SIG-M5 (cell line): ENCODE results near the gene FOXR2.

Experiments
- DNase-seq: peaks from one replicate; lab custom pipeline; 2025; lab: John Stamatoyannopoulos, UW

Gene FOXR2, protein sequence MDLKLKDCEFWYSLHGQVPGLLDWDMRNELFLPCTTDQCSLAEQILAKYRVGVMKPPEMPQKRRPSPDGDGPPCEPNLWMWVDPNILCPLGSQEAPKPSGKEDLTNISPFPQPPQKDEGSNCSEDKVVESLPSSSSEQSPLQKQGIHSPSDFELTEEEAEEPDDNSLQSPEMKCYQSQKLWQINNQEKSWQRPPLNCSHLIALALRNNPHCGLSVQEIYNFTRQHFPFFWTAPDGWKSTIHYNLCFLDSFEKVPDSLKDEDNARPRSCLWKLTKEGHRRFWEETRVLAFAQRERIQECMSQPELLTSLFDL

DNA sequence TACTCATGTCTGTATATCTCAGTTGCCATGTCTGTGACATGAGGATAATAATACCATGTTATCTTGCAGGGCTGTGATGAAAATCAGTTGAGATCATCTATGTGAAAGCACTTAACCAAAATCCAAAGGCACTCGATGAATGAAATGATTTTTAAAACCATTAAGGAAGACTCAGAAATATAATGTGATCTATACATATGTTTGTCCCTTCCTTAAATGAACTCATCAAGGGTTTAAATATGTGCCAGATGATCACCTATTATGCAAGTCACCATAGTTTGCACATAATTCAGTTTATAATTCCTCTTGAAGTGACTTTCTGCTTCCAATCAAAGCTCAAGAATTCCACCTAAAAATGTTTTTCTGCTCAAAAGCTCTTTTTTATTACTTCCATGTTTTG lies at the start of gene FOXR2:
Gene FOXR2, plus strand, starts transcription at position 301 of the 400 bp plus-strand sequence. CDS start 312 bp downstream, outside the sequence.
- DNase-seq: no peak

DNA sequence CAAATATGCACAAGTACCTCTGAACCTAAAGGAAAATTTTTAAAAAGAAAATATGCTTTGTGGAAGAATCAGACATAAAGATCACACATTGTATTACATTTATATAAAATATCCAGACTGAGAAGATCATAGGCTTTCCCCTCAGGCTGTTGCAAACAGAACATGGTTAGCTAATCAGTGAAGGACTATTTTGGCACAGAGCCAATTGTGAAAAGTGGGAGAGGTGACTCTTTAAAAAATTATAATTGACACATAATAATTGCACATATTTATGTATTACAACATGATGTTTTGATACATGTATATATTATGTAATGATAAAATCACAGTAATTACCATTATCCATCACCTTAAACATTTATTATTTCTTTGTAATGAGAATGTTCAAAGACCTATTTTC lies 44.1 kb upstream of the FOXR2 start:
- no peak for DNase-seq

DNA sequence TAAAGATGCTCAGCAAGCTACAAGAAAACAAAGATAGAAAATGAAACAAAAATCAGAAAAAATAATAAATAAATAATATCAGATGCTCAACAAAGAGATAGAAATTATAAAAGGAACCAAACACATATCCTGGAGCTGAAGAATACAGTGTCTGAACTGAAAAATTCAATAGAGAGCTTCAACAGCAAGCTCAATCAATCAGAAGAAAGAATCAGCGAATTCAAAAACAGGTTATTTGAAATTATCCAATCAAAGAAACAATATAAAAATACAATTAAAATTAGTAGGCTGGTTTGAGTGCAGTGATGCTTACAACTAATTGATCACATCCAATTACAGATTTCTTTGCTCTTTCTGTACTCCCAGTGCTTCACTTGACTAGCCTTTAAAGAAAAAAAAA lies 40.8 kb upstream of the FOXR2 start:
- no peak for DNase-seq

DNA sequence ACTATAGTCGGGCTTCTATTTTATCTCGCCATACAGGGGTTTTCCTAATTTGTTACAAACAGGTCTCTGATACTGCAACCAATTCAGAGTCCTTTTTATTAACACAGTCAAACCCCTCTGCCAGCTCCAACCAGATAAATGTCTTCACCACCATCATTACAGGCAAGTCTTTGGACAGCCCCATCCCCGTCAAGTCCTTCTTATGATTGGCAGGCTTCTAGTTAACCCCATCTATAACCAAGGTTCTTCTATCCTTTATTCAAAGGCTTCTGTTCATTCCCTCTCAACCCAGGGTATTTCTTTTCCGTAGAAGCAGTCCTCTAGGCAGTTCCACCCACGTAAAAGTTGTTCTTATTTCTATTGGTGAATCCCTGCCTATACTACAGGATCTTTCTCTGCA lies 29.9 kb upstream of the FOXR2 start:
- DNase-seq: no peak

DNA sequence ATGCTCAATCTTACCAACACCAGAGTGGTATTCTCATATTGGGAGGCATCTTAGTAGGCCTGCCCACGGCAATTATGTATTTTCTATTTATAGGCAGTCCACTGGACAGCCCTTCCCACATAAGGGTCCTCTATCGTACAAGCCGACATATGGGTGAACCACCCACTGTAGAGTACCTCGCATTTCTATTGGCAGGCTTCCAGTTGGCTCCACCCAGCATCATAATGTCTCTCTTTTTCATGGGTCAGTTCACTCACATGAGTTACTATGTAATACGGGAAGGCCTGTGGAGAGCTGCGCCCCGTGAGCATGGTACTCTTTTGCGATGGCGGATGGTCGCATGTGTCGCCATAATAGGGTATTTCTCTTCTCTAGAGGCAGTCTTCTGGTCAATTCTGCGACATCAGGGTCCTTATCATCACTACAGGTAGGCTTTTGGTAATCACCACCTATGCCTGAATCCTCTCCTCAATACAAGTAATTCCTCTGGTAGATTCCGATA lies 29.4 kb upstream of the FOXR2 start:
- DNase-seq: no peak

DNA sequence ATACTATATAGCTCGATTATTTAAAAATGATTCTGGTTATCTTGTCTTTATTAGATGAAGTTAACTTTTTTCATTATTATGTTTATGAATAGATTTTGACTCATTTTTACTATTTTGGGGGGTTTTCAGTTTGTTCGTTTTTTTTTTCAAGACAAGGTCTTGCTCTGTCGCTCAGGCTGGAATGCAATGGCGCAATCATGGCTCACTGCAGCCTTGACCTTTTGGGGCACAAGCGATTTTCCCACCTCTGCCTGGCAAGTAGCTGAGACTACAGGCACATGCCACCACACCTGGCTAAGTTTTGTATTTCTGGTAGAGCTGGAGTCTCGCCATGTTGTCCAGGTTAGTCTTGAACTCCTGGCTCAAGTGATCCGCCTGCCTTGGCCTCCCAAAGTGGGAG lies 24.9 kb upstream of the FOXR2 start:
- DNase-seq: no peak

DNA sequence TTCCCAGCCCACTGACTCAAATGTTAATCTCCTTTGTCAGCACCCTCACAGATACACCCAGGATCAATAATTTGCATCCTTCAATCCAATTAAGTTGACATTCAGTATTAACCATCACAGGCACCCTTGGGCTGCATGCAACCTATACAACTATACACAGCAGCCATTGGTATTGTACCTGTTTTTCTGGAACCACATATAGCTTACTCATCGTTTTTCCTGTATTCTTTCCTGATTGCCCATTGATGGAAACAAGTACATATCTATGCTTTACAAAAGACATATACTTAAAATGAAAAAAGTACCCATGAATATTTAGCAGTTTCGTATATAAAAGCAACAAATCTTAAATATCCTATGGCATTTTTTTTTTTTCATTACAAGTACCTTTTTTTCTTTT lies 3.7 kb upstream of the FOXR2 start:
- no peak for DNase-seq

DNA sequence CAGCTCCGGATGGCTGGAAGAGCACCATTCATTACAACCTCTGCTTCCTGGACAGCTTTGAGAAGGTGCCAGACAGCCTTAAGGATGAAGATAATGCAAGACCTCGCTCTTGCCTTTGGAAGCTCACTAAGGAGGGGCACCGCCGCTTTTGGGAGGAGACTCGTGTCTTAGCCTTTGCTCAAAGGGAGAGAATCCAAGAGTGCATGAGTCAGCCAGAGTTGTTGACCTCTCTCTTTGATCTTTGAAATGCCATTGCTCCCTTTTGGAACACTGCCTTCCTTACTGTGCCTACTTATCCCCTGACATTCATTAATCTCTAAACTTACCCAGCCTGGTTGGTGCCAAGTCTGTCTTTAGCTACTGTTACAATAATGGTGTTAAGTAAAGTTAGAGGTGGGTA lies 1.2 kb downstream of the FOXR2 start:
- DNase-seq: no peak

DNA sequence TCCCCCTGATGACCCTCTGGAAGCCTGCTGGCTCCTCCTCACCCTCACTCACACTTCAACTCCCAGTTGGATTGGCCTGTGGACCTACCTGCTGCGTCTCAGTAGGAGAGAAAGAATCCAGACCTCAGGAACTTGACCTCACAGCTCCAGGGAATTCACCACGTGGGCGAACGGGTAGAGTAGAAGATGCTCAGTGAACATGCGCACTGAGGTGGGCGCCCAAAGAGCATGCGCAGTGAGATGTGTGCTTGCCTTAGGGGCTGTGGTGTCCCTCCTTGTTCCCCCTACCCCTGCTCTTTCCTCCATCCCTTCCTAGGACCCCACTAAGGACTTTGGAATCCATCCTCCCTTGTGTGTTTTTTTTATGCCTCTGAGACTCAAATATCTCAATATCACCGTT lies 12.9 kb downstream of the FOXR2 start:
- DNase-seq: no peak

DNA sequence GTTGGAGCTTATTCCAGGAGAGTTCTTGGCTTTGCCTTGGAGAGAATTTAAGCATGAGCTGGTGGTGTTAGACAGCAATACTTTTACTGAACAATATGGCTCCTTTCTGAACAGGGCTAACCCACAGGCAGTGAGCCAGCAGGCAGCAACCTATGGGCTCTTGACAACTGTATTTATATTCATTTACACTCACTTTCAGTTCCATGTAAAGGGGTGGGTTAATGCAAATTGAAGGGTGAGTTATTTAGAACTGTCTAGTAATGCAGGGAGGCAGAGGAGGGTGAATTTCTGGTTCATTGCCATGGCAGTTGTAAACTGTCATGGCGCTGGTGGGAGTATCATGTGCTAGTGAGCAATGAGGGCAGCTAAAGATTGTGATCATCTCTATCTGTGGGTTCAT lies 15.7 kb downstream of the FOXR2 start:
- no peak for DNase-seq

DNA sequence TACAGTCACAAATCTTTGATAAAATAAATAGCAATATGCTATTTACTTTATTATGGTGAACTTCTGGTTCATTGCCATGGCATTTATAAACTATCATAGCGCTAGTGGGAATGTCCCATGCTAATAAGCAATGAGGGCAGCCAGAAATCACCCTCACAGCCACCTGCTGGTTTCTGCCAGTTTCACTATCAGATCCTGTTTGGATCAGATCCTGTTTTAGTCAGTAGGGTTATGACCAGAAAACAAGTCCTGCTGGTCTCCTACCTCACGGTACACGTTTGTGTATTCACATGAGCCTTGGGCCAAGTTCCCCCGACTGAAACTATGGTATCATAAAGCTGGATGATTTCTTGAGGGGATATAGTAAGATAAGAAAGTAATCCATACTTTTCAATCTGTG lies 17.7 kb downstream of the FOXR2 start:
- no peak for DNase-seq

DNA sequence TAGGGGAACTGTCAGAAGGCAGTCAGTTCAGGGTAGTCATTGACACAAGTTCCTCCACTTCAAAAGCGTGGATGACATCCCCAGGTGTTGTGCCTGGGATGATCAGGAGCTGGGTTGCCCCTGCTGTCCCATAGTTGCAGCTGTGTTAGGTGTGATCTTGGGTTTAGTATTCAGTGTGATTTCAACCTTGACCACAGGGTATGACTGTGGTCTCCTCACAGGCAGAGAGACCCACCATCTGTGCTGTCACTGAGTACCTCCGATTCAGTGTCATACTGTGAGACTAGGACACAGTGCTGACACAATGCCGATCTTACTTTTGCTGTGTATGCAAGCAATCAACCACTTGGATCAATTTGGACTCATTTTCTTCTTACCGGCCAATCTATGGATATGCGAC lies 25.2 kb downstream of the FOXR2 start:
- DNase-seq: no peak

DNA sequence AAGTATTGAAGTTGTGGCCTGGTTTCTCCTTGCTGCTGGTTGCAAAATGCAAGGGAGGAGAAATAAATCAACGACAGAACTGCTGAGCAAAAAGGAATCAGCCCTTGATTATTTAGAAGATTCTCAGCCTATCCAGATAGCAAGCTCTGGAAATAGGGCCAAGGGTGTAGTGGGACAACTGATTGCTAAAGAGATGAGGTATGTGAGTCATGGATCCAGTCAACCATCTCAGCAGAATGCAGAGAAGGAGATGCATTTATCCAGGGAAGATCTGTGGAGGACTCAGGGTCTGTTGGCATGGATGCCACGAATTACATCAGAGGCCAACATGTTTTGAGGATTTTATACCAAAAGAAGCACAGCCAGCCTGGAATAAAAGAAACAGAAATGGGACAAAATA lies 36.7 kb downstream of the FOXR2 start:
- DNase-seq: no peak

DNA sequence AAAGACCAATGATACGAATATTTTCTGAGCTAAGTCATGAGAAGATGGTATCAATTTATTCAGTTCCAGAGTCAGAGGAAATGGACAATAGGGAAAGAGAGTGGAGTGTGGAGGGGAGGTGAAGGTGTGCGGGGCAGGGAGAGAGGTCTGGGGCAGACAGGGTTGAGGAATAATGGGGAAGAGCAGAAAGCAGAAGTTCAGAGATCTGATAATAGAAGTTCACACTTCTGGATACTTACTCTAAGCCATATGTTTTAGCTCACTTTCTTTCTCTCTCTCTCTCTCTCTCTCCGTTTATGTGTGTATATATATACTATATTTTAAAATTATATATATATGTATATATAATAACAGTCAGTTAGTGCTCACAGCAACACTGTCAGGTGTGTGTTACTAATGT lies 40.4 kb downstream of the FOXR2 start:
- DNase-seq: no peak

DNA sequence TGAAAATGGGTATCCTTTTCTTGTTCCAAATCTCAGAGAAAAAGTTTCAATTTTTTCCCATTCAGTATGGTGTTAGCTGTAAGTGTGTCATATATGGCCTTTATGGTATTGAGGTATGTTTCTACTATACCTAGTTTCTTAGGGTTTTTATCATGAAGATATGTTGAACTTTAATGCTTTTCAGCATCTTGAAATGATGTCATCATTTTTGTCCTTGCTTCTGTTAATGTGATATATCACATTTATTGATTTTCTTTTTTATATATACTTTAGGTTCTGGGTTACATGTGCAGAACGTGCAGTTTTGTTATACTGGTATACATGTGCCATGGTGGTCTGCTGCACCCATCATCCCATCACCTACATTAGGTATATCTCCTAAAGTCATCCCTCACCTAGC lies 44.9 kb downstream of the FOXR2 start:
- no peak for DNase-seq
